ENCODE data around the gene MAD1L1. TPM values are rescaled to one million over a fixed set of nuclear protein-coding genes. Genes with fewer than 3 reads are reported as not detected.

Gene MAD1L1
- total and polyA plus RNA-seq, 2 of the 13 experiments (the other 11 are each of a cell fraction or from before 2014, with no cell fraction given) = 17.4 to 64.7 TPM

DNA sequence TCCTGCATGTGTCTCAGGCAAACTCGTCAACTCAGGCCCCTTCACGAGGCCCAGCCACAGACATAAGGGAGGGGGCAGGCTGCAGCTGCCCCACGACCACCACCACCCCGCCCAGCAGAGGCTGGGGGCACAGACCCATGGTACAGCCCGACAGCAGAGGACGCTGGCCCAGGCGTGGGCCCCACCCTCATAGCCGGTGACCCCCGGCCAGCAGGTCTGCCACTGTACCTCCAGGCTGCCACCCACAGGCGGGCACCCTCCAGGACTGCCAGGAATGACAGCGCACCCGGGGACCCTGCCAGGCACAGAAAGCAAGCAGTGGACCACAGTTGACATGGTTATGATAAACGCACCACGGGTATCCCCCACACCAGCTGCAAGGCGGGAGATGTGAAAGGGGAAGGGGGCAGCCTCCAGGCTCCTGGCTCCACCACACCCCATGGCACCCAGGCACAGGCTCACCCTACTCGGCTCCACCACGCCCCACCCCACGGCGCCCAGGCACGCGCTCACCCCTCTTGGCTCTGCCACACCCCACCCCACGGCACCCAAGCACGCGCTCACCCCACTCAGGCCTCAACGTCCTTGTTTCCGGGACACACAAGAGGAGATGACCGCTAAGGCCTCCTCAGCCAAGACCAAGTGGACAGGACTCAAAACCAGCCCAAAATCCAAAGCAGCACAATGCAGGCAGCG, 135.9 kb downstream of the MAD1L1 start (continued):
- TF ChIP-seq ISX (CRISPR knock-in tag; conservative IDR thresholded peaks at IDR 0.05) (no peak), SP2 (CRISPR knock-in tag; IDR thresholded peaks at IDR 0.05) (no peak), ZNF383 (CRISPR knock-in tag; IDR thresholded peaks at IDR 0.05; ENCODE audit: borderline replicate concordance) (no peak)

DNA sequence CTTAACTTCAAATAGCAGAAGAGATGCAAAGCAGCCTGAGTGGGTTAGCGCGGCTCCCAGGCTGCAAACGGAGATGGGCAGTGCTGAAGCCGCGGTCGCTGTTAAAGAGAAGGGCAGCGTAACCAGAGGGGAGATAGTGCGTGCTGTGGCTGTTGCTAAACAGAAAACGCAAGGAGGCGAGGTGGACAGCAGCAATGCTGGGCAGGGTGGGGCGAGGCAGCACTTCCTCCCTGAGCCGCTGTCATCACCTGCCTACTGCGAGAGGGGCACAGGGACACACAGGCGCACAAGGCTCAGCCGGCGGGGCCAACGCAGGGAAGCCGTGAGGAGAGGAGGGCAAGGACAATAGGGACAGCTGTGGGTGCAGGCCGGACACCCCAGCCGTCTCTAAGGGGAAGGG, 137.3 kb downstream of the MAD1L1 start:
- H3K27me3 ChIP-seq (ENCODE audit: control insufficient read depth in 1 of 2, insufficient read depth in 2 of 2, low read length in 2 of 2) = no peaks in the 10 kb centered on the region
- TF ChIP-seq ZNF274 (CRISPR knock-in tag; IDR thresholded peaks at IDR 0.05) (no peak), ZNF33B (CRISPR knock-in tag; IDR thresholded peaks at IDR 0.05) (no peak), KLF11 (CRISPR knock-in tag; IDR thresholded peaks at IDR 0.05) (no peak), ZNF747 (CRISPR knock-in tag; IDR thresholded peaks at IDR 0.05; ENCODE audit: borderline replicate concordance) (no peak), WIZ (CRISPR knock-in tag; IDR thresholded peaks at IDR 0.05) (no peak), PAX8 (CRISPR knock-in tag; IDR thresholded peaks at IDR 0.05; ENCODE audit: borderline replicate concordance) (no peak), ZNF225 (CRISPR knock-in tag; IDR thresholded peaks at IDR 0.05) (no peak), SALL1 (CRISPR knock-in tag; IDR thresholded peaks at IDR 0.05) (no peak), ZNF556 (CRISPR knock-in tag; IDR thresholded peaks at IDR 0.05; ENCODE audit: borderline replicate concordance) (no peak), FOXC1 (CRISPR knock-in tag; IDR thresholded peaks at IDR 0.05; ENCODE audit: borderline replicate concordance) (no peak), TBL1XR1 (IDR thresholded peaks at IDR 0.05; ENCODE audit: borderline replicate concordance, low read length, partially characterized antibody) (no peak)
- TF ChIP-seq, protein P1, sequence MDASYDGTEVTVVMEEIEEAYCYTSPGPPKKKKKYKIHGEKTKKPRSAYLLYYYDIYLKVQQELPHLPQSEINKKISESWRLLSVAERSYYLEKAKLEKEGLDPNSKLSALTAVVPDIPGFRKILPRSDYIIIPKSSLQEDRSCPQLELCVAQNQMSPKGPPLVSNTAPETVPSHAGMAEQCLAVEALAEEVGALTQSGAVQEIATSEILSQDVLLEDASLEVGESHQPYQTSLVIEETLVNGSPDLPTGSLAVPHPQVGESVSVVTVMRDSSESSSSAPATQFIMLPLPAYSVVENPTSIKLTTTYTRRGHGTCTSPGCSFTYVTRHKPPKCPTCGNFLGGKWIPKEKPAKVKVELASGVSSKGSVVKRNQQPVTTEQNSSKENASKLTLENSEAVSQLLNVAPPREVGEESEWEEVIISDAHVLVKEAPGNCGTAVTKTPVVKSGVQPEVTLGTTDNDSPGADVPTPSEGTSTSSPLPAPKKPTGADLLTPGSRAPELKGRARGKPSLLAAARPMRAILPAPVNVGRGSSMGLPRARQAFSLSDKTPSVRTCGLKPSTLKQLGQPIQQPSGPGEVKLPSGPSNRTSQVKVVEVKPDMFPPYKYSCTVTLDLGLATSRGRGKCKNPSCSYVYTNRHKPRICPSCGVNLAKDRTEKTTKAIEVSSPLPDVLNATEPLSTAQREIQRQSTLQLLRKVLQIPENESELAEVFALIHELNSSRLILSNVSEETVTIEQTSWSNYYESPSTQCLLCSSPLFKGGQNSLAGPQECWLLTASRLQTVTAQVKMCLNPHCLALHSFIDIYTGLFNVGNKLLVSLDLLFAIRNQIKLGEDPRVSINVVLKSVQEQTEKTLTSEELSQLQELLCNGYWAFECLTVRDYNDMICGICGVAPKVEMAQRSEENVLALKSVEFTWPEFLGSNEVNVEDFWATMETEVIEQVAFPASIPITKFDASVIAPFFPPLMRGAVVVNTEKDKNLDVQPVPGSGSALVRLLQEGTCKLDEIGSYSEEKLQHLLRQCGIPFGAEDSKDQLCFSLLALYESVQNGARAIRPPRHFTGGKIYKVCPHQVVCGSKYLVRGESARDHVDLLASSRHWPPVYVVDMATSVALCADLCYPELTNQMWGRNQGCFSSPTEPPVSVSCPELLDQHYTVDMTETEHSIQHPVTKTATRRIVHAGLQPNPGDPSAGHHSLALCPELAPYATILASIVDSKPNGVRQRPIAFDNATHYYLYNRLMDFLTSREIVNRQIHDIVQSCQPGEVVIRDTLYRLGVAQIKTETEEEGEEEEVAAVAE (CRISPR knock-in tag; IDR thresholded peaks at IDR 0.05; ENCODE audit: borderline replicate concordance) = no peak
- TF ChIP-seq, protein P2, sequence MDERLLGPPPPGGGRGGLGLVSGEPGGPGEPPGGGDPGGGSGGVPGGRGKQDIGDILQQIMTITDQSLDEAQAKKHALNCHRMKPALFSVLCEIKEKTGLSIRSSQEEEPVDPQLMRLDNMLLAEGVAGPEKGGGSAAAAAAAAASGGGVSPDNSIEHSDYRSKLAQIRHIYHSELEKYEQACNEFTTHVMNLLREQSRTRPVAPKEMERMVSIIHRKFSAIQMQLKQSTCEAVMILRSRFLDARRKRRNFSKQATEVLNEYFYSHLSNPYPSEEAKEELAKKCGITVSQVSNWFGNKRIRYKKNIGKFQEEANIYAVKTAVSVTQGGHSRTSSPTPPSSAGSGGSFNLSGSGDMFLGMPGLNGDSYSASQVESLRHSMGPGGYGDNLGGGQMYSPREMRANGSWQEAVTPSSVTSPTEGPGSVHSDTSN (CRISPR knock-in tag; IDR thresholded peaks at IDR 0.05) = no peak
- no TSS peak for BruUV-seq (replicated peaks)
- in situ Hi-C loops (cut with HindIII; ENCODE audit: extremely low pct_ligation_motif_present, low pct_unique_long_range_greater_than_20kb) (no loop called here), intact Hi-C loops (cut with micrococcal nuclease; ENCODE audit: unreplicated experiment) (no loop called here)
- H3K36me3 ChIP-seq (replicated peaks in 1 of 2; ENCODE audit: control insufficient read depth in 1 of 2, insufficient read depth in 2 of 2, low read length in 2 of 2) = peaks cover 5 to 23% of the 10 kb centered on the region in 2 experiments; a peak in 4 of 5 replicates
- no peak overlapping the region for H3K9ac ChIP-seq (ENCODE audit: insufficient read depth, low read depth, low read length)
- ChIA-PET CTCF (ENCODE audit: low intra/inter-chr PET ratio, low total read pairs) (no interaction called here), POLR2A (no interaction called here)
- no peaks in the 10 kb centered on the region for H4K20me1 ChIP-seq (ENCODE audit: insufficient read depth, low read length)
- H3K4me3 ChIP-seq (replicated peaks in 1 of 3; ENCODE audit: insufficient read depth in 1 of 3, low read depth in 2 of 3, low read length in 3 of 3) = no peak overlapping the region
- 98% methylated on average over 20 of the region's 20 CpGs for WGBS (ENCODE audit: low lambda C conversion rate)
- no peak overlapping the region for H3K27ac ChIP-seq (ENCODE audit: extremely low read length, insufficient read depth, low read length)
- peaks cover 10% of the 10 kb centered on the region for H3K4me1 ChIP-seq (ENCODE audit: insufficient read depth, low read length)
- DNase-seq (ENCODE audit: low spot score) = no peak
- FAIRE-seq = no peak
- no peak overlapping the region for H2AFZ ChIP-seq (ENCODE audit: low read length)
- no peaks in the 10 kb centered on the region for H3K79me2 ChIP-seq (ENCODE audit: insufficient read depth, low read length)
- no peak for ATAC-seq
- H3K9me3 ChIP-seq (ENCODE audit: low read length) = no peaks in the 10 kb centered on the region
- no peak overlapping the region for H3K4me2 ChIP-seq (ENCODE audit: low read depth, low read length)

Data from HepG2 (cell line).